Ovary (tissue), 9 donors: ENCODE data around the gene CMTM7. TPM values are rescaled to one million over a fixed set of nuclear protein-coding genes. Genes with fewer than 3 reads are reported as not detected.

Source experiments
- DNase-seq, 5 donors: peaks; one replicate each; pipeline ENCODE4 v3.0.0-alpha.2; 2019 to 2020
- H3K27ac ChIP-seq, 2 donors: fragments of 200-600 bp; one replicate each; pipeline versions ENCODE4 v1.5.1 to v1.8.0; 2019 to 2022
- H3K27me3 ChIP-seq: fragments of 200-600 bp; one replicate; pipeline ENCODE4 v1.8.0; 2022
- H3K36me3 ChIP-seq: fragments of 200-600 bp; sonication (generic); one replicate; pipeline ENCODE4 v1.5.1; 2019
- H3K4me1 ChIP-seq: one replicate; pipeline ENCODE4 v1.8.1; 2013; ENCODE audit warnings: mild to moderate bottlenecking, moderate library complexity; ENCODE audit not compliant: insufficient read depth
- H3K4me3 ChIP-seq: fragments of 200-600 bp; sonication (generic); one replicate; pipeline ENCODE4 v1.5.1; 2017
- H3K9me3 ChIP-seq, 2 donors: fragments of 200-600 bp in 1 of 2; sonication (generic) in 1 of 2; one replicate each; pipeline versions ENCODE4 v1.5.1 to v1.8.1; 2013 to 2019; ENCODE audit warnings: mild to moderate bottlenecking in 1 of 2, moderate library complexity in 1 of 2
- EP300 ChIP-seq: sonication (generic); formaldehyde crosslinking; IDR thresholded peaks from one replicate; pipeline ENCODE4 v1.6.1; 2017; ENCODE audit warnings: antibody characterized with exemption
- POLR2A ChIP-seq: fragments of 450-650 bp; IDR thresholded peaks from one replicate; pipeline ENCODE4 v1.6.1; 2017; ENCODE audit warnings: antibody characterized with exemption, mild to moderate bottlenecking, moderate library complexity
- WGBS, 3 donors: extraction: QIAGEN DNeasy Blood & Tissue Kit in 1 of 3; methylation state at CpG; one replicate each; pipeline versions ENCODE4 v1.1.5 to v1.1.7; 2013 to 2017; 5-methylcytosine and 5-hydroxymethylcytosine counted together
- intact Hi-C, 4 donors: fragments of 100-400 bp; cut with DNase I; formaldehyde crosslinking; loops; one replicate each; pipeline versions ENCODE4 v1.11.0 to v1.15.1; 2022 to 2023
- polyA plus RNA-seq, 2 donors: library from polyadenylated mRNA; stranded (reverse); fragments of 200-250 nt in 1 of 2; fragments of 350-450 nt in 1 of 2; fragmentation: Illumina TruSeq in 1 of 2; extraction: RNeasy Lipid Tissue Mini Kit (QIAGEN cat#74804) in 1 of 2; gene quantifications; one replicate each; pipeline ENCODE4 v1.2.3, GENCODE V29; 2013 to 2014
- total RNA-seq, 7 donors: library from RNA; depleted of rRNA in 2 of 7; stranded (reverse); fragments of >200 nt in 2 of 7; fragmentation: NEBNext Ultra II Directional in 3 of 7; extraction: Animal tissue kit (Norgen Biotek cat#: 25700) in 3 of 7; gene quantifications; one replicate each; pipeline versions ENCODE4 v1.1.0 to v1.2.4, GENCODE V29; 2016 to 2023
- TF ChIP-seq, protein P1 (sequence below), 3 donors: fragments of 450-650 bp in 2 of 3; fragments of 200-600 bp in 1 of 3; IDR thresholded peaks; one replicate each; pipeline versions ENCODE4 v1.5.1 to v1.8.0; 2016 to 2022; ENCODE audit warnings: antibody characterized with exemption in 3 of 3, mild to moderate bottlenecking in 1 of 3
- donor health status: DM: no; HTN: no; CAD: no; lungs with moderate emphysema.
- donor health status: DM: no; HTN: no; CAD: no.
- donor health status: Bipolar disorder and iron deficiency.
- donor health status: DM: yes; HTN: yes; CAD: no.
- donor health status: DM: no; HTN: no; CAD: no.
- donor health status: DM: yes; HTN: yes; CAD: no.

CMTM7 gene
- total and polyA plus RNA-seq, 9 donors, result 2.7 to 63.4 (median 7.6) TPM

DNA sequence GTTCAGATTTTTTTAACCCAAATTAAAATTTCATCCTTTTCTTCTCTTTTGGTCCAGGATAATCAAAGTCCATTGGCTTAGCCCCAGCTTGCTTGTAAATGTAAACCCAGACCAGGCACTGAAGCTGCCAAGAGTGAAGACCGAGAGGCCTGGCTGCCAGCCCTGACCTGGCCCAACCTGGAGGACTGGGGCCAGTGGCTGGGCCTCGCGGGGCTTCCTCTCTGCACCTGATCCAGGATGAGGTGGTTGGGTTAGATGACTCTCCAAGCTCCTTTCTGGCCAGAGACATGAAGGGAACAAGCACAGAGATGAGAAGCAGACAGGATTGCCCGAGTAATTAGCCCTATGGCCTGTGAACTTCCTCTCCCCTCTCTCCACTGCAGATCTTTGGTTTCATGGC, 60.4 kb downstream of the CMTM7 start:
- no peak for DNase-seq
- Histone ChIP-seq H3K4me1 (no peaks in the 10 kb centered on the region), H3K27ac (no peak overlapping the region), H3K9me3 (no peaks in the 10 kb centered on the region), H3K4me3 (no peak overlapping the region), H3K27me3 (no peaks in the 10 kb centered on the region), H3K36me3 (no peaks in the 10 kb centered on the region)
- intact Hi-C loops, result no loop called here
- TF ChIP-seq POLR2A (no peak), EP300 (no peak)
- TF ChIP-seq, protein P1, sequence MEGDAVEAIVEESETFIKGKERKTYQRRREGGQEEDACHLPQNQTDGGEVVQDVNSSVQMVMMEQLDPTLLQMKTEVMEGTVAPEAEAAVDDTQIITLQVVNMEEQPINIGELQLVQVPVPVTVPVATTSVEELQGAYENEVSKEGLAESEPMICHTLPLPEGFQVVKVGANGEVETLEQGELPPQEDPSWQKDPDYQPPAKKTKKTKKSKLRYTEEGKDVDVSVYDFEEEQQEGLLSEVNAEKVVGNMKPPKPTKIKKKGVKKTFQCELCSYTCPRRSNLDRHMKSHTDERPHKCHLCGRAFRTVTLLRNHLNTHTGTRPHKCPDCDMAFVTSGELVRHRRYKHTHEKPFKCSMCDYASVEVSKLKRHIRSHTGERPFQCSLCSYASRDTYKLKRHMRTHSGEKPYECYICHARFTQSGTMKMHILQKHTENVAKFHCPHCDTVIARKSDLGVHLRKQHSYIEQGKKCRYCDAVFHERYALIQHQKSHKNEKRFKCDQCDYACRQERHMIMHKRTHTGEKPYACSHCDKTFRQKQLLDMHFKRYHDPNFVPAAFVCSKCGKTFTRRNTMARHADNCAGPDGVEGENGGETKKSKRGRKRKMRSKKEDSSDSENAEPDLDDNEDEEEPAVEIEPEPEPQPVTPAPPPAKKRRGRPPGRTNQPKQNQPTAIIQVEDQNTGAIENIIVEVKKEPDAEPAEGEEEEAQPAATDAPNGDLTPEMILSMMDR (IDR thresholded peaks at IDR 0.05), result no peak
- WGBS, 3 donors, result 85 to 94% (median 92%) methylated on average over 4 of the region's 4 CpGs

DNA sequence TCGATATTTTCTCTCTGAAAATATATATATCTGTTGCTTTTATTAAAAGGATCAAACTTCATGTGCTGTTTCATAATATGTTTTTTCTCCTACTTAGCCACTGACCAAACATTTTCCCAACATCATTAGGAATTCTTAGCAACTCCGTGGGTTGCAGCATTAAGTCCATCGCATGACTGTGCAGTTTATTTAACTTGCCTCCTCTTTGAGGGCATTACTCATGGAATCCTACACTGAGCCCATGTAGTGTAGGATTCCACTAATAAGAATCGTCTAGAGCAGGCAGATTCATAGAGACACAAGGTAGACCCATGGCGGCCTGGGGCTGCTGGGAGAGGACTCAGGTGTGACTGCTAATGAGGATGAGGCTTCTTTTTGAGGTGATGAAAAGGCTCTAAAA, 61.7 kb downstream of the CMTM7 start:
- no peak for DNase-seq
- H3K4me1 ChIP-seq, result no peaks in the 10 kb centered on the region
- intact Hi-C loops, result no loop called here
- no peaks in the 10 kb centered on the region for H3K9me3 ChIP-seq
- 91 to 96% (median 94%) methylated on average over 5 of the region's 5 CpGs for WGBS, 3 donors
- no peak overlapping the region for H3K27ac ChIP-seq
- TF ChIP-seq, protein P1 (IDR thresholded peaks at IDR 0.05), result no peak
- TF ChIP-seq EP300 (no peak), POLR2A (no peak)
- H3K36me3 ChIP-seq, result no peaks in the 10 kb centered on the region
- no peaks in the 10 kb centered on the region for H3K27me3 ChIP-seq
- no peak overlapping the region for H3K4me3 ChIP-seq

DNA sequence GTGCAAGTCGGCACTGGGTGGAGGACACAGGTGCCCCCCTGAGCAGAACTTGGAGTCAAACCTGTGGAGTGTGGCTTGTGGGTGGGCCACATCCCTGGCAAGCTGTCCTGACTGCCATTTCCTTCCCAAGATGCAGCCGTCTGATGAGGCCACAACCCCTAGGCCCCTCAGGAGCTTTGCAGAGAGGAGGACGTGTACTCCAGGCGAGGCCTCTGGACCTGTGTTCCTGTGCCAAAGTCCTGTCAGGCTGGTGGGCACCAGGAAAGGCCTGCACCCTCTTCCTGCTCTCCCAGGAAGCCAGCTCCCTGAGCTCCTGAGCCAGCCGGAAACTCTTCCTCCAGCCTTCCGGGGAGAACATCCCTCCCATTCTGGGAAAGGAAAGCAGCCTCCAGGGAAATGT, 62.5 kb downstream of the CMTM7 start:
- H3K4me1 ChIP-seq, result no peaks in the 10 kb centered on the region
- H3K27ac ChIP-seq, result no peak overlapping the region
- no peaks in the 10 kb centered on the region for H3K27me3 ChIP-seq
- WGBS, 3 donors, result 82 to 89% (median 87%) methylated on average over 6 of the region's 6 CpGs
- no peak for DNase-seq
- H3K9me3 ChIP-seq, result no peaks in the 10 kb centered on the region
- no peak overlapping the region for H3K4me3 ChIP-seq
- TF ChIP-seq EP300 (no peak), POLR2A (no peak)
- TF ChIP-seq, protein P1 (IDR thresholded peaks at IDR 0.05), result no peak
- H3K36me3 ChIP-seq, result no peaks in the 10 kb centered on the region
- intact Hi-C loops, result no loop called here

DNA sequence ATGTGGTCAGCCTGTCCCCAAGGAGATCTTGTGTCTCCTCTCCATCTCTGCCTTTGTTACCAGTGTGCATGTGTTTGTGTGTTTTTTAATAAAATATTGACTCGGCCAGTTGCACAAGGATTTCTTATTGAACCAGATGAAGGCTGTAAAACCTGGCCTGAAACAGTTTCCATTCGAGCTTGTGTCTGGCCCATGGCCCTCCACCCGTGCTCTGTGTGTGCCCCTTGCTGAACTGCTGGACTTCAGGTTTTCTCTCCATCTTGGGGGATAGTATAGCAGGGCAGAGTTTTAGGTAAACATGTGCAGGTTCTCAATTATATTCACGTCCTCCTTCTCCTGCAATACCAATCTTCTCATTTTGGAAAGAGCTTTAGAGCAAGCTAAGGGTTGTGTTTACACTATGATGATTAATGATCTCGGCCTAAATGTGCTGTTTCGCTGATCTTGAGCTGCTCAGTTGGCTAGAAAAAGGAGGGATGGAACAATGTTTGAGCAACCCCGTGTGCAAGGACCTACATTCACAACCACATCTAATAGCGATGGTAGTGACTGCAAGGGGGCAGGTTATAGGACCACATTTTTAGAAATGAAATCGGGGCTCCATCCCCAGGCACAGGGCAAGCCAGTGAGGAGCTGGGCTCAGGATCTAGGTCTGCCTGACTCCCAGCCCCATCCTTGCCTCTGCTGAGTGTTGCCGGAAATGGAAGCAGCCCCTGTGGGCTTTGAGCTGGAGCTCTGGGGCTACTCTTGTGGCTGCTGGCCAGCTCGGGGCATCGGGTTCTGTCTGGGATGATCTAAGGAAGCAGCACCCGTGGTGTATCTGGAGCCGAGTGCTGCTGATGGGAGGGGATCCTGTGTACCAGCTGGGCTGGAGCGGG, 63.3 kb downstream of the CMTM7 start:
- DNase-seq, result no peak
- Histone ChIP-seq H3K36me3 (no peaks in the 10 kb centered on the region), H3K9me3 (no peaks in the 10 kb centered on the region), H3K27me3 (no peaks in the 10 kb centered on the region), H3K27ac (no peak overlapping the region), H3K4me3 (no peak overlapping the region), H3K4me1 (no peaks in the 10 kb centered on the region)
- intact Hi-C loops, result no loop called here
- WGBS, 3 donors, result 83 to 90% (median 86%) methylated on average over 13 to 15 of the region's 15 CpGs
- TF ChIP-seq, protein P1 (IDR thresholded peaks at IDR 0.05), result no peak
- TF ChIP-seq POLR2A (no peak), EP300 (no peak)
